Trophoblast cell (in vitro differentiated cells and primary cell): Measurements from ENCODE around the gene UBE2I.

Source experiments
- DNase-seq, 2 donors: peaks; one replicate each; pipeline ENCODE4 v3.0.0-alpha.2; 2016
- H2AFZ ChIP-seq: 2 replicates; pipeline ENCODE4 v1.6.1; 2013; ENCODE audit warnings: low read length, moderate library complexity, mild to moderate bottlenecking; ENCODE audit not compliant: insufficient read depth, poor library complexity
- H2AK5ac ChIP-seq: 2 replicates; pipeline ENCODE4 v1.6.1; 2013; ENCODE audit warnings: mild to moderate bottlenecking, low read length
- H2BK120ac ChIP-seq: 2 replicates; pipeline ENCODE4 v1.6.1; 2013; ENCODE audit warnings: low read length, mild to moderate bottlenecking, moderate library complexity; ENCODE audit not compliant: insufficient read depth, poor library complexity
- H2BK12ac ChIP-seq: 2 replicates; pipeline ENCODE4 v1.6.1; 2013; ENCODE audit warnings: mild to moderate bottlenecking, low read length, moderate library complexity
- H2BK5ac ChIP-seq: 2 replicates; pipeline ENCODE4 v1.6.1; 2013; ENCODE audit warnings: low read length, low read depth, moderate library complexity, mild to moderate bottlenecking; ENCODE audit not compliant: poor library complexity
- H3K14ac ChIP-seq: 2 replicates; pipeline ENCODE4 v1.6.1; 2013; ENCODE audit warnings: mild to moderate bottlenecking, low read length
- H3K18ac ChIP-seq: 2 replicates; pipeline ENCODE4 v1.6.1; 2013; ENCODE audit warnings: mild to moderate bottlenecking, low read length
- H3K23ac ChIP-seq: 2 replicates; pipeline ENCODE4 v1.6.1; 2013; ENCODE audit warnings: low read length
- H3K27ac ChIP-seq: 2 replicates; pipeline ENCODE4 v1.5.1; 2013; ENCODE audit warnings: low read depth, mild to moderate bottlenecking, inconsistent platforms, low read length, moderate library complexity
- H3K27me3 ChIP-seq: 2 replicates; pipeline ENCODE4 v1.6.1; 2013; ENCODE audit warnings: inconsistent platforms, mild to moderate bottlenecking, low read length, moderate library complexity; ENCODE audit not compliant: insufficient read depth
- H3K36me3 ChIP-seq, 2 experiments: 1 replicate in 1 of 2; 2 replicates in 1 of 2; pipeline ENCODE4 v1.6.1; 2013; ENCODE audit warnings: low read length in 2 of 2, mild to moderate bottlenecking in 2 of 2, moderate library complexity in 1 of 2; ENCODE audit not compliant: insufficient read depth in 2 of 2, control insufficient read depth in 1 of 2
- H3K4ac ChIP-seq: 2 replicates; pipeline ENCODE4 v1.6.1; 2013; ENCODE audit warnings: low read depth, mild to moderate bottlenecking, low read length, moderate library complexity
- H3K4me1 ChIP-seq, 2 experiments: 1 replicate in 1 of 2; 2 replicates in 1 of 2; pipeline ENCODE4 v1.6.1; 2013; ENCODE audit warnings: low read length in 2 of 2, mild to moderate bottlenecking in 2 of 2, moderate library complexity in 1 of 2; ENCODE audit not compliant: insufficient read depth in 2 of 2, control insufficient read depth in 1 of 2
- H3K4me2 ChIP-seq: 2 replicates; pipeline ENCODE4 v1.6.1; 2013; ENCODE audit warnings: inconsistent platforms, mild to moderate bottlenecking, low read length, moderate library complexity
- H3K4me3 ChIP-seq: 2 replicates; pipeline ENCODE4 v1.5.1; 2013; ENCODE audit warnings: mild to moderate bottlenecking, low read depth, low read length, inconsistent platforms
- H3K79me1 ChIP-seq: one replicate; pipeline ENCODE4 v1.6.1; 2013; ENCODE audit warnings: low read length
- H3K79me2 ChIP-seq: 2 replicates; pipeline ENCODE4 v1.6.1; 2013; ENCODE audit warnings: low read length, mild to moderate bottlenecking; ENCODE audit not compliant: control insufficient read depth, insufficient read depth, poor library complexity
- H3K9ac ChIP-seq: 2 replicates; pipeline ENCODE4 v1.6.1; 2013; ENCODE audit warnings: mild to moderate bottlenecking, low read length
- H3K9me3 ChIP-seq: 2 replicates; pipeline ENCODE4 v1.6.1; 2013; ENCODE audit warnings: low read depth, mild to moderate bottlenecking, control low read depth, inconsistent platforms, low read length; ENCODE audit not compliant: insufficient read depth
- H4K12ac ChIP-seq: 2 replicates; pipeline ENCODE4 v1.6.1; 2013; ENCODE audit warnings: low read depth, mild to moderate bottlenecking, low read length, moderate library complexity
- H4K8ac ChIP-seq: 2 replicates; pipeline ENCODE4 v1.6.1; 2013; ENCODE audit warnings: low read depth, mild to moderate bottlenecking, low read length, moderate library complexity
- H4K91ac ChIP-seq: one replicate; pipeline ENCODE4 v1.6.1; 2013; ENCODE audit warnings: low read depth, mild to moderate bottlenecking, low read length, moderate library complexity
- WGBS: extraction: QIAGEN DNeasy Blood & Tissue Kit; methylation state at CpG from one replicate; pipeline ENCODE4 v1.1.7; 2013; ENCODE audit warnings: missing lambda C conversion rate; ENCODE audit not compliant: insufficient read length, insufficient coverage; ENCODE audit errors: extremely low coverage; 5-methylcytosine and 5-hydroxymethylcytosine counted together

Gene UBE2I

GRCh38 chr16:1356061-1356900 is 46.8 kb downstream of the UBE2I start:
- Histone ChIP-seq H2AK5ac (no peak overlapping the region), H3K27ac (no peak overlapping the region), H4K91ac (no peak overlapping the region), H3K79me1 (peaks cover 6% of the 10 kb centered on the region), H2BK5ac (no peak overlapping the region), H3K4me2 (no peak overlapping the region), H3K18ac (no peak overlapping the region), H3K4ac (peak overlapping the region; percentile 49), H4K8ac (no peak overlapping the region), H3K79me2 (peaks cover 11% of the 10 kb centered on the region), H3K36me3 (peaks cover 6 to 14% of the 10 kb centered on the region in 2 experiments), H3K9ac (no peak overlapping the region), H2AFZ (no peak overlapping the region), H3K23ac (no peak overlapping the region), H2BK12ac (no peak overlapping the region), H3K9me3 (no peaks in the 10 kb centered on the region), H3K4me3 (no peak overlapping the region), H4K12ac (no peak overlapping the region), H3K4me1 (peaks cover 2 to 3% of the 10 kb centered on the region in 2 experiments), H3K27me3 (no peaks in the 10 kb centered on the region), H3K14ac (no peak overlapping the region), H2BK120ac (no peak overlapping the region)
- WGBS = no CpG with 5 or more reads among the region's 33 CpGs
- DNase-seq = peak in 1 of 2 donors; percentile 17

GRCh38 chr16:1357906-1358566 is 48.6 kb downstream of the UBE2I start:
- Histone ChIP-seq H4K8ac (no peak overlapping the region), H3K23ac (no peak overlapping the region), H3K18ac (no peak overlapping the region), H3K9ac (no peak overlapping the region), H2AK5ac (no peak overlapping the region), H2AFZ (no peak overlapping the region), H3K4me2 (no peak overlapping the region), H2BK12ac (no peak overlapping the region), H3K4me3 (no peak overlapping the region), H4K12ac (no peak overlapping the region), H3K4me1 (no peaks in the 10 kb centered on the region), H3K14ac (no peak overlapping the region), H3K9me3 (no peaks in the 10 kb centered on the region), H3K27me3 (no peaks in the 10 kb centered on the region), H3K27ac (no peak overlapping the region), H4K91ac (no peak overlapping the region), H3K79me2 (peaks cover 4% of the 10 kb centered on the region), H2BK5ac (no peak overlapping the region), H3K4ac (no peak overlapping the region), H3K36me3 (peaks cover 22 to 29% of the 10 kb centered on the region in 2 experiments), H2BK120ac (no peak overlapping the region), H3K79me1 (no peaks in the 10 kb centered on the region)
- WGBS = no CpG with 5 or more reads among the region's 19 CpGs
- peak; percentile 65 to 80 for DNase-seq

GRCh38 chr16:1361685-1362360 is 52.4 kb downstream of the UBE2I start:
- no peaks in the 10 kb centered on the region for H3K27me3 ChIP-seq
- H2BK120ac ChIP-seq = no peak overlapping the region
- no peak overlapping the region for H4K12ac ChIP-seq
- DNase-seq = no peak
- no peak overlapping the region for H3K14ac ChIP-seq
- H3K79me1 ChIP-seq = no peaks in the 10 kb centered on the region
- H3K4me1 ChIP-seq = no peaks in the 10 kb centered on the region
- H3K36me3 ChIP-seq = peaks cover 47 to 56% of the 10 kb centered on the region in 2 experiments
- H3K18ac ChIP-seq = no peak overlapping the region
- H3K9ac ChIP-seq = no peak overlapping the region
- H3K23ac ChIP-seq = no peak overlapping the region
- H4K91ac ChIP-seq = no peak overlapping the region
- H3K79me2 ChIP-seq = no peaks in the 10 kb centered on the region
- no peak overlapping the region for H2BK12ac ChIP-seq
- no peak overlapping the region for H3K4me2 ChIP-seq
- no peak overlapping the region for H2AK5ac ChIP-seq
- H3K4ac ChIP-seq = no peak overlapping the region
- no peak overlapping the region for H3K4me3 ChIP-seq
- H3K27ac ChIP-seq = no peak overlapping the region
- H2BK5ac ChIP-seq = no peak overlapping the region
- H3K9me3 ChIP-seq = no peaks in the 10 kb centered on the region
- WGBS = no CpG with 5 or more reads among the region's 43 CpGs
- H2AFZ ChIP-seq = no peak overlapping the region
- H4K8ac ChIP-seq = no peak overlapping the region

- Histone ChIP-seq H3K79me2 (no peaks in the 10 kb centered on the region), H4K12ac (no peak overlapping the region), H2BK5ac (no peak overlapping the region), H3K36me3 (peaks cover 54 to 63% of the 10 kb centered on the region in 2 experiments), H3K4me2 (no peak overlapping the region), H2BK120ac (no peak overlapping the region), H3K9me3 (no peaks in the 10 kb centered on the region), H3K18ac (peak overlapping the region; percentile 26), H3K4ac (no peak overlapping the region), H3K79me1 (no peaks in the 10 kb centered on the region), H3K27ac (no peak overlapping the region), H3K27me3 (no peaks in the 10 kb centered on the region), H3K9ac (no peak overlapping the region), H3K14ac (no peak overlapping the region), H3K23ac (no peak overlapping the region), H3K4me3 (no peak overlapping the region), H2AK5ac (no peak overlapping the region), H2AFZ (no peak overlapping the region), H4K91ac (no peak overlapping the region), H4K8ac (no peak overlapping the region), H3K4me1 (no peaks in the 10 kb centered on the region), H2BK12ac (no peak overlapping the region)
- no CpG with 5 or more reads among the region's 11 CpGs for WGBS
- peak; percentile 11 to 35 for DNase-seq
Observed at GRCh38 chr16:1362807-1363206, 53.4 kb downstream of the UBE2I start.
